Left ventricle myocardium inferior (tissue), 1 donor: ENCODE measurements around the gene NBAS. TPM values are rescaled to one million over a fixed set of nuclear protein-coding genes. Genes with fewer than 3 reads are reported as not detected.

Experiments
- DNase-seq: peaks from one replicate; pipeline ENCODE4 v3.0.0-alpha.2; 2020
- H3K27ac ChIP-seq: fragments of 200-600 bp; replicated peaks from 2 replicates; pipeline ENCODE4 v1.8.0; 2021
- H3K27me3 ChIP-seq: fragments of 200-600 bp; 2 replicates; pipeline ENCODE4 v1.8.0; 2021; ENCODE audit warnings: low read depth
- H3K36me3 ChIP-seq: fragments of 200-600 bp; 2 replicates; pipeline ENCODE4 v1.8.0; 2021
- H3K4me1 ChIP-seq: fragments of 200-600 bp; 2 replicates; pipeline ENCODE4 v1.8.0; 2021
- H3K4me3 ChIP-seq: fragments of 200-600 bp; 2 replicates; pipeline ENCODE4 v1.8.0; 2021; ENCODE audit warnings: mild to moderate bottlenecking, moderate library complexity
- H3K9me3 ChIP-seq: fragments of 200-600 bp; replicated peaks from 2 replicates; pipeline ENCODE4 v1.8.0; 2021
- CTCF ChIP-seq: fragments of 200-600 bp; IDR thresholded peaks from 2 replicates; pipeline ENCODE4 v1.8.0; 2021; ENCODE audit warnings: antibody characterized with exemption, mild to moderate bottlenecking, borderline replicate concordance
- intact Hi-C: fragments of 100-400 bp; cut with micrococcal nuclease; formaldehyde crosslinking; loops from one replicate; pipeline ENCODE4 v1.11.0; 2022
- total RNA-seq: library from RNA; stranded (reverse); fragmentation: NEBNext Ultra II Directional; extraction: Animal tissue kit (Norgen Biotek cat#: 25700); gene quantifications from one replicate; pipeline ENCODE4 v1.2.1, GENCODE V29; 2021
- donor health status: DM: no; HTN: yes; CAD: no; lungs with severe emphysema.

The NBAS gene
- total RNA-seq, 1 donor from 2014 or later, result 50.6 TPM

- H3K4me1 ChIP-seq, result peaks cover 46% of the 10 kb centered on the region
- H3K36me3 ChIP-seq, result peaks cover 5% of the 10 kb centered on the region
- no peaks in the 10 kb centered on the region for H3K27me3 ChIP-seq
- intact Hi-C loops, result no loop called here
- peaks cover 7% of the 10 kb centered on the region for H3K9me3 ChIP-seq
- DNase-seq, result no peak
- no peak overlapping the region for H3K4me3 ChIP-seq
- H3K27ac ChIP-seq, result no peak overlapping the region
- TF ChIP-seq CTCF, result no peak
Observed at GRCh38 chr2:15450808-15451207, 110.3 kb downstream of the NBAS start.

GRCh38 chr2:15449556-15450236 lies 111.4 kb downstream of the NBAS start:
- no peaks in the 10 kb centered on the region for H3K27me3 ChIP-seq
- peaks cover 5% of the 10 kb centered on the region for H3K36me3 ChIP-seq
- H3K4me3 ChIP-seq, result no peak overlapping the region
- peaks cover 11% of the 10 kb centered on the region for H3K9me3 ChIP-seq
- intact Hi-C loops, result no loop called here
- H3K4me1 ChIP-seq, result peaks cover 42% of the 10 kb centered on the region
- no peak for TF ChIP-seq CTCF
- peak overlapping the region; percentile 77 for H3K27ac ChIP-seq
- no peak for DNase-seq

GRCh38 chr2:15448250-15448839 lies 112.8 kb downstream of the NBAS start:
- intact Hi-C loops, result no loop called here
- H3K27me3 ChIP-seq, result no peaks in the 10 kb centered on the region

GRCh38 chr2:15447381-15447780 lies 113.8 kb downstream of the NBAS start:
- H3K9me3 ChIP-seq, result peaks cover 11% of the 10 kb centered on the region
- intact Hi-C loops, result no loop called here
- peaks cover 37% of the 10 kb centered on the region for H3K4me1 ChIP-seq
- H3K36me3 ChIP-seq, result no peaks in the 10 kb centered on the region
- DNase-seq, result no peak
- H3K27ac ChIP-seq, result peak overlapping the region; percentile 77
- no peak for TF ChIP-seq CTCF
- no peak overlapping the region for H3K4me3 ChIP-seq
- no peaks in the 10 kb centered on the region for H3K27me3 ChIP-seq

More at GRCh38 chr2:15448250-15448839, 112.8 kb downstream of the NBAS start:
- TF ChIP-seq CTCF, result no peak
- Histone ChIP-seq H3K9me3 (peaks cover 11% of the 10 kb centered on the region), H3K4me3 (no peak overlapping the region), H3K27ac (peak overlapping the region; percentile 77), H3K36me3 (no peaks in the 10 kb centered on the region), H3K4me1 (peaks cover 42% of the 10 kb centered on the region)
- no peak for DNase-seq

GRCh38 chr2:15446961-15447360 lies 114.2 kb downstream of the NBAS start:
- H3K9me3 ChIP-seq, result peaks cover 11% of the 10 kb centered on the region
- H3K36me3 ChIP-seq, result no peaks in the 10 kb centered on the region
- H3K4me1 ChIP-seq, result peaks cover 37% of the 10 kb centered on the region
- no peaks in the 10 kb centered on the region for H3K27me3 ChIP-seq
- no peak for TF ChIP-seq CTCF
- DNase-seq, result no peak
- intact Hi-C loops, result no loop called here
- no peak overlapping the region for H3K27ac ChIP-seq
- no peak overlapping the region for H3K4me3 ChIP-seq
